Astrocyte (in vitro differentiated cells and primary cell): ENCODE measurements around the gene VCAM1. TPM values are rescaled to one million over a fixed set of nuclear protein-coding genes. Genes with fewer than 3 reads are reported as not detected.
"Not testable (repeated sequence)": the region's sequence is repeated elsewhere in the genome, so short reads cannot be mapped to it uniquely, and the experiment has no call there.

Experiments used
- DNase-seq: peaks from one replicate; pipeline ENCODE4 v3.0.0-alpha.2; 2010; ENCODE audit warnings: low read depth
- FAIRE-seq: peaks from 2 replicates; lab custom pipeline; 2011; peaks lifted over from hg19 to GRCh38; lab: Jason Lieb, UNC
- H2AFZ ChIP-seq: 2 replicates; pipeline ENCODE4 v1.6.0; 2012; ENCODE audit warnings: low read depth, low read length, inconsistent platforms
- H3K27ac ChIP-seq: 2 replicates; pipeline ENCODE4 v1.5.1; 2011; ENCODE audit warnings: low read depth, low read length, inconsistent platforms
- H3K27me3 ChIP-seq: 2 replicates; pipeline ENCODE4 v1.6.0; 2011; ENCODE audit warnings: low read length, inconsistent platforms; ENCODE audit not compliant: insufficient read depth
- H3K36me3 ChIP-seq: 2 replicates; pipeline ENCODE4 v1.5.1; 2011; ENCODE audit warnings: low read length, inconsistent platforms; ENCODE audit not compliant: insufficient read depth
- H3K4me1 ChIP-seq: 2 replicates; pipeline ENCODE4 v1.5.1; 2011; ENCODE audit warnings: low read length, inconsistent platforms; ENCODE audit not compliant: insufficient read depth
- H3K4me2 ChIP-seq: 2 replicates; pipeline ENCODE4 v1.6.0; 2012; ENCODE audit warnings: low read length, inconsistent platforms
- H3K4me3 ChIP-seq: 2 replicates; pipeline ENCODE4 v1.5.1; 2011; ENCODE audit warnings: low read depth, mild to moderate bottlenecking, low read length, inconsistent platforms; ENCODE audit not compliant: insufficient read depth
- H3K79me2 ChIP-seq: 2 replicates; pipeline ENCODE4 v1.6.0; 2012; ENCODE audit warnings: mild to moderate bottlenecking, low read length, inconsistent platforms; ENCODE audit not compliant: insufficient read depth
- H3K9ac ChIP-seq: 2 replicates; pipeline ENCODE4 v1.6.0; 2012; ENCODE audit warnings: mild to moderate bottlenecking, low read length, inconsistent platforms
- H3K9me3 ChIP-seq: 2 replicates; pipeline ENCODE4 v1.5.1; 2012; ENCODE audit warnings: low read depth, mild to moderate bottlenecking, low read length, inconsistent platforms; ENCODE audit not compliant: insufficient read depth
- H4K20me1 ChIP-seq: 2 replicates; pipeline ENCODE4 v1.6.0; 2012; ENCODE audit warnings: low read length, inconsistent platforms; ENCODE audit not compliant: insufficient read depth
- H3K27ac Mint-ChIP-seq: one replicate; pipeline ENCODE4 v1.8.0; 2021; ENCODE audit warnings: mild to moderate bottlenecking, mixed read lengths; ENCODE audit not compliant: unreplicated experiment
- H3K27me3 Mint-ChIP-seq: one replicate; pipeline ENCODE4 v1.8.0; 2021; ENCODE audit warnings: low read depth, mixed read lengths; ENCODE audit not compliant: unreplicated experiment
- H3K36me3 Mint-ChIP-seq: one replicate; pipeline ENCODE4 v1.8.0; 2021; ENCODE audit warnings: low read depth, mixed read lengths; ENCODE audit not compliant: unreplicated experiment
- H3K4me1 Mint-ChIP-seq: one replicate; pipeline ENCODE4 v1.8.0; 2021; ENCODE audit warnings: low read depth, mixed read lengths; ENCODE audit not compliant: unreplicated experiment
- H3K4me3 Mint-ChIP-seq: one replicate; pipeline ENCODE4 v1.8.0; 2021; ENCODE audit warnings: mild to moderate bottlenecking, moderate library complexity, mixed read lengths; ENCODE audit not compliant: unreplicated experiment
- H3K9me3 Mint-ChIP-seq: one replicate; pipeline ENCODE4 v1.8.0; 2021; ENCODE audit warnings: mild to moderate bottlenecking, mixed read lengths; ENCODE audit not compliant: unreplicated experiment
- EZH2 ChIP-seq: IDR thresholded peaks from 2 replicates; pipeline ENCODE4 v1.6.1; 2012; ENCODE audit warnings: mild to moderate bottlenecking, low read length, inconsistent platforms; ENCODE audit not compliant: insufficient read depth
- total RNA-seq: library from RNA; stranded (reverse); gene quantifications from 2 replicates; pipeline ENCODE4 v1.2.1, GENCODE V29; 2021
- TF ChIP-seq, protein P1 (sequence below): IDR thresholded peaks from 2 replicates; pipeline ENCODE4 v1.5.1; 2011; ENCODE audit warnings: low read depth, mild to moderate bottlenecking, inconsistent platforms, low read length, moderate library complexity; ENCODE audit not compliant: insufficient read depth

The VCAM1 gene
- total RNA-seq, 1 donor from 2014 or later = 3.2 TPM

DNA sequence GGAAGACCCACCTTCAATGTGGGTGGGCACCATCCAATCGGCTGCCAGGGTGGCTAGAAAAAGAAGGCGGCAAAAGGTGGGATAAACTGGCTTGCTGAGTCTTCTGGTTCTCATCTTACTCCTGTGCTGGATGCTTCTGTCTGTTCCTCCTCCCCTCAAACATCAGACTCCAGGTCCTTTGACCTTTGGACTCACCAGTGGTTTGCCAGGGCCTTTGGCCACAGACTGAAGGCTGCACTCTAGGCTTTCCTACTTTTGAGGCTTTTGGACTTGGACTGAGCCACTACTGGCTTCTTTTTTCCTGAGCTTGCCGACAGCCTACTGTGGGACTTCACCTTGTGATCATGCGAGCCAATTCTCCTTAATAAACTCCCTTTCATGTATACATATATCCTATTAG is 55.9 kb downstream of the VCAM1 start:
- no peaks in the 10 kb centered on the region for H3K36me3 ChIP-seq
- Mint-ChIP-seq H3K27ac (no peak overlapping the region), H3K4me1 (no peaks in the 10 kb centered on the region), H3K36me3 (no peaks in the 10 kb centered on the region), H3K9me3 (peaks cover 2% of the 10 kb centered on the region), H3K4me3 (no peak overlapping the region), H3K27me3 (no peaks in the 10 kb centered on the region)
- H3K27me3 ChIP-seq = no peaks in the 10 kb centered on the region
- no peaks in the 10 kb centered on the region for H3K79me2 ChIP-seq
- H3K9ac ChIP-seq = no peak overlapping the region
- no peak overlapping the region for H3K4me2 ChIP-seq
- no peak for FAIRE-seq
- no peak for DNase-seq
- H3K4me1 ChIP-seq = no peaks in the 10 kb centered on the region
- no peaks in the 10 kb centered on the region for H3K9me3 ChIP-seq
- H3K27ac ChIP-seq = no peak overlapping the region
- no peak overlapping the region for H2AFZ ChIP-seq
- H3K4me3 ChIP-seq = no peak overlapping the region
- TF ChIP-seq EZH2 = no peak
- TF ChIP-seq, protein P1, sequence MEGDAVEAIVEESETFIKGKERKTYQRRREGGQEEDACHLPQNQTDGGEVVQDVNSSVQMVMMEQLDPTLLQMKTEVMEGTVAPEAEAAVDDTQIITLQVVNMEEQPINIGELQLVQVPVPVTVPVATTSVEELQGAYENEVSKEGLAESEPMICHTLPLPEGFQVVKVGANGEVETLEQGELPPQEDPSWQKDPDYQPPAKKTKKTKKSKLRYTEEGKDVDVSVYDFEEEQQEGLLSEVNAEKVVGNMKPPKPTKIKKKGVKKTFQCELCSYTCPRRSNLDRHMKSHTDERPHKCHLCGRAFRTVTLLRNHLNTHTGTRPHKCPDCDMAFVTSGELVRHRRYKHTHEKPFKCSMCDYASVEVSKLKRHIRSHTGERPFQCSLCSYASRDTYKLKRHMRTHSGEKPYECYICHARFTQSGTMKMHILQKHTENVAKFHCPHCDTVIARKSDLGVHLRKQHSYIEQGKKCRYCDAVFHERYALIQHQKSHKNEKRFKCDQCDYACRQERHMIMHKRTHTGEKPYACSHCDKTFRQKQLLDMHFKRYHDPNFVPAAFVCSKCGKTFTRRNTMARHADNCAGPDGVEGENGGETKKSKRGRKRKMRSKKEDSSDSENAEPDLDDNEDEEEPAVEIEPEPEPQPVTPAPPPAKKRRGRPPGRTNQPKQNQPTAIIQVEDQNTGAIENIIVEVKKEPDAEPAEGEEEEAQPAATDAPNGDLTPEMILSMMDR = no peak
- no peaks in the 10 kb centered on the region for H4K20me1 ChIP-seq

DNA sequence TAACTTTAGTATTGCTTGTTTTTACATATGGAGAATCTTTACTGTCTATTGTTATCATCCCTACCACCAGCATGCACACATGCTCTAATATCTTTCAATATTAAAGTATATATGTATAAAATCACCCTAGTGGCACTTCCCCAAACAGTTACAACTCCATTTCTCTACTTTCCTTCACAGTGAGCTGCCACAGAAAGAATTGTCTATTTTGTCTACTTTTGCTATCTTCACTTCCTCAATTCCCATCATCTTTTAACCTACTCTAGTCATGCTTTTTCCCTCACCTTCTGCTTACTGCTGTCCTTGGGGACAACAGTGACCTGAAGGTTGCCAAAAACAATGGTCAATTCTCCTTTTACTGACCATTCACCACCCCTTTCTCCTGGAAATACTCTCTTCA is 59.2 kb downstream of the VCAM1 start:
- H3K4me1 Mint-ChIP-seq = no peaks in the 10 kb centered on the region
- no peaks in the 10 kb centered on the region for H3K27me3 Mint-ChIP-seq
- FAIRE-seq = no peak
- no peak overlapping the region for H2AFZ ChIP-seq
- H3K36me3 Mint-ChIP-seq = no peaks in the 10 kb centered on the region
- H3K9ac ChIP-seq = no peak overlapping the region
- no peak for DNase-seq
- no peaks in the 10 kb centered on the region for H3K9me3 ChIP-seq
- no peak overlapping the region for H3K4me3 ChIP-seq
- TF ChIP-seq EZH2 = no peak
- TF ChIP-seq, protein P1 = no peak
- no peaks in the 10 kb centered on the region for H3K36me3 ChIP-seq
- no peaks in the 10 kb centered on the region for H3K79me2 ChIP-seq
- no peak overlapping the region for H3K27ac ChIP-seq
- H3K27me3 ChIP-seq = no peaks in the 10 kb centered on the region
- H3K27ac Mint-ChIP-seq = no peak overlapping the region
- no peaks in the 10 kb centered on the region for H3K4me1 ChIP-seq
- H3K4me3 Mint-ChIP-seq = no peak overlapping the region
- H4K20me1 ChIP-seq = no peaks in the 10 kb centered on the region
- no peak overlapping the region for H3K4me2 ChIP-seq
- peaks cover 8% of the 10 kb centered on the region for H3K9me3 Mint-ChIP-seq

DNA sequence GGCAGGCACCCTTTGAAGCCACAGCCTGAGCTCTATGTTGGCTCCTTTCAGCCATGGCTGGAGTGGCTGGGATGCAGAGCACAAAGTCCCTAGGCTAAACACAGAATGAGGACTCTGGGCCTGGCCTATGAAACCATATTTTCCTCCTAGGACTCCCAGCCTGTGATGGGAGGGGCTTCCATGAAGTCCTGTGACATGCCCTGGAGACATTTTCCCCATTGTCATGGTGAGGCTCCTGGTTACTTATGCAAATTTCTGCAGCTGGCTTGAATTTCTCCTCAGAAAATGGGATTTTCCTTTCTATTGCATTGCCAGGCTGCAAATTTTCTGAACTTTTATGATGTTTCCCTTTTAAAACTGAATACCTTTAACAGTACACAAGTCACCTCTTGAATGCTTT is 61.3 kb downstream of the VCAM1 start:
- H3K9me3 ChIP-seq = no peaks in the 10 kb centered on the region
- H3K27me3 ChIP-seq = no peaks in the 10 kb centered on the region
- no peak for TF ChIP-seq EZH2
- TF ChIP-seq, protein P1 = no peak
- H2AFZ ChIP-seq = no peak overlapping the region
- H3K4me2 ChIP-seq = no peak overlapping the region
- H3K36me3 ChIP-seq = no peaks in the 10 kb centered on the region
- Mint-ChIP-seq H3K27ac (no peak overlapping the region), H3K4me3 (no peak overlapping the region), H3K9me3 (peaks cover 8% of the 10 kb centered on the region), H3K27me3 (no peaks in the 10 kb centered on the region), H3K4me1 (no peaks in the 10 kb centered on the region), H3K36me3 (no peaks in the 10 kb centered on the region)
- H3K9ac ChIP-seq = no peak overlapping the region
- H4K20me1 ChIP-seq = no peaks in the 10 kb centered on the region
- no peaks in the 10 kb centered on the region for H3K79me2 ChIP-seq
- no peak overlapping the region for H3K4me3 ChIP-seq
- DNase-seq = no peak
- H3K4me1 ChIP-seq = peaks cover 8% of the 10 kb centered on the region
- FAIRE-seq = no peak
- no peak overlapping the region for H3K27ac ChIP-seq

DNA sequence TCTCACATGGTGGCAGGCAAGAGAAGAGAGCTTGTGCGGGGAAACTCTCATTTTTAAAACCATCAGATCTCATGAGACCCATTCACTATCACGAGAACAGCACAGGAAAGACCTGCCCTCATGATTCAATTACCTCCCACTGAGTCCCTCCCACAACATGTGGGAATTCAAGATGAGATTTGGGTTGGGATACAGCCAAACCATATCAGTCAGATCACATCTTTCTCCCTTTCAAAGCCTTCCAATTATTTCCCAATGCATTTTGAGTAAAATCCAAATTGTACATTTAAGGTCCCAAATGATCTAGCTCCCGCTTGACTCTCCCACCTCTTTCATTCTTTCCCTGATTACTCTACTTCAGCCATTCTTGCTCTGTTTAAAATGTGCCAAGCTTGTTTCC is 62.2 kb downstream of the VCAM1 start:
- not testable (repeated sequence) for H4K20me1 ChIP-seq, H3K4me1 Mint-ChIP-seq, H3K27ac Mint-ChIP-seq, H3K27me3 ChIP-seq, H3K4me3 Mint-ChIP-seq, H3K36me3 ChIP-seq, H3K79me2 ChIP-seq, DNase-seq, H3K36me3 Mint-ChIP-seq, H3K4me3 ChIP-seq, FAIRE-seq, H3K9me3 ChIP-seq, H3K9ac ChIP-seq, H3K4me2 ChIP-seq, H3K27me3 Mint-ChIP-seq, H3K27ac ChIP-seq, H3K9me3 Mint-ChIP-seq, H2AFZ ChIP-seq
- peaks cover 15% of the 10 kb centered on the region for H3K4me1 ChIP-seq
